Hepatocyte (in vitro differentiated cells): ENCODE measurements around the gene PRPH.

Experiments used
- EZH2 ChIP-seq: fragments of 200-600 bp; sonication (generic); IDR thresholded peaks from 2 replicates; pipeline ENCODE4 v1.6.1; 2016; ENCODE audit warnings: antibody characterized with exemption, mild to moderate bottlenecking, borderline replicate concordance
- EZH2phosphoT487 ChIP-seq: fragments of 200-600 bp; sonication (generic); IDR thresholded peaks from one replicate; pipeline ENCODE4 v1.6.1; 2018; ENCODE audit warnings: antibody characterized with exemption, mild to moderate bottlenecking, low read depth, moderate library complexity; ENCODE audit not compliant: unreplicated experiment, severe bottlenecking
- TF ChIP-seq, protein P1 (sequence below): fragments of 200-600 bp; sonication (generic); IDR thresholded peaks from 2 replicates; pipeline ENCODE4 v1.5.1; 2016; ENCODE audit warnings: antibody characterized with exemption, mild to moderate bottlenecking; ENCODE audit not compliant: poor library complexity

- TF ChIP-seq, protein P1, sequence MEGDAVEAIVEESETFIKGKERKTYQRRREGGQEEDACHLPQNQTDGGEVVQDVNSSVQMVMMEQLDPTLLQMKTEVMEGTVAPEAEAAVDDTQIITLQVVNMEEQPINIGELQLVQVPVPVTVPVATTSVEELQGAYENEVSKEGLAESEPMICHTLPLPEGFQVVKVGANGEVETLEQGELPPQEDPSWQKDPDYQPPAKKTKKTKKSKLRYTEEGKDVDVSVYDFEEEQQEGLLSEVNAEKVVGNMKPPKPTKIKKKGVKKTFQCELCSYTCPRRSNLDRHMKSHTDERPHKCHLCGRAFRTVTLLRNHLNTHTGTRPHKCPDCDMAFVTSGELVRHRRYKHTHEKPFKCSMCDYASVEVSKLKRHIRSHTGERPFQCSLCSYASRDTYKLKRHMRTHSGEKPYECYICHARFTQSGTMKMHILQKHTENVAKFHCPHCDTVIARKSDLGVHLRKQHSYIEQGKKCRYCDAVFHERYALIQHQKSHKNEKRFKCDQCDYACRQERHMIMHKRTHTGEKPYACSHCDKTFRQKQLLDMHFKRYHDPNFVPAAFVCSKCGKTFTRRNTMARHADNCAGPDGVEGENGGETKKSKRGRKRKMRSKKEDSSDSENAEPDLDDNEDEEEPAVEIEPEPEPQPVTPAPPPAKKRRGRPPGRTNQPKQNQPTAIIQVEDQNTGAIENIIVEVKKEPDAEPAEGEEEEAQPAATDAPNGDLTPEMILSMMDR = no peak
- TF ChIP-seq EZH2 (no peak), EZH2phosphoT487 (no peak)
Measured at GRCh38 chr12:49335118-49335954, 40.4 kb downstream of the PRPH start.
